Hepatocyte (in vitro differentiated cells): ENCODE results near the gene TSPAN15. TPM values are rescaled to one million over a fixed set of nuclear protein-coding genes. Genes with fewer than 3 reads are reported as not detected.

Experiments used
- DNase-seq: peaks from one replicate; pipeline ENCODE4 v3.0.0-alpha.2; 2016; ENCODE audit warnings: low spot score
- H2AFZ ChIP-seq: fragments of 200-600 bp; sonication (generic); 2 replicates; pipeline ENCODE4 v1.6.0; 2016; ENCODE audit warnings: antibody characterized with exemption, mild to moderate bottlenecking
- H3K27ac ChIP-seq: fragments of 200-600 bp; sonication (generic); 2 replicates; pipeline ENCODE4 v1.5.1; 2016; ENCODE audit warnings: mild to moderate bottlenecking
- H3K27me3 ChIP-seq: fragments of 200-600 bp; sonication (generic); 2 replicates; pipeline ENCODE4 v1.6.1; 2016
- H3K36me3 ChIP-seq: fragments of 200-600 bp; sonication (generic); replicated peaks from 2 replicates; pipeline ENCODE4 v1.5.1; 2016; ENCODE audit warnings: low read depth; ENCODE audit not compliant: insufficient read depth
- H3K4me1 ChIP-seq: fragments of 200-600 bp; sonication (generic); 2 replicates; pipeline ENCODE4 v1.5.1; 2016; ENCODE audit warnings: mild to moderate bottlenecking, moderate library complexity; ENCODE audit not compliant: insufficient read depth
- H3K4me2 ChIP-seq: fragments of 200-600 bp; sonication (generic); 2 replicates; pipeline ENCODE4 v1.6.0; 2016
- H3K4me3 ChIP-seq: fragments of 200-600 bp; sonication (generic); 2 replicates; pipeline ENCODE4 v1.5.1; 2016; ENCODE audit warnings: mild to moderate bottlenecking
- H3K79me2 ChIP-seq: fragments of 200-600 bp; sonication (generic); 2 replicates; pipeline ENCODE4 v1.6.0; 2017; ENCODE audit warnings: mild to moderate bottlenecking
- H3K9me2 ChIP-seq: fragments of 200-600 bp; sonication (generic); replicated peaks from 2 replicates; pipeline ENCODE4 v1.6.0; 2017; ENCODE audit warnings: mild to moderate bottlenecking; ENCODE audit not compliant: insufficient read depth
- H3K9me3 ChIP-seq: fragments of 200-600 bp; sonication (generic); 2 replicates; pipeline ENCODE4 v1.5.1; 2016; ENCODE audit warnings: low read depth, mild to moderate bottlenecking
- H4K20me1 ChIP-seq: fragments of 200-600 bp; sonication (generic); 2 replicates; pipeline ENCODE4 v1.6.0; 2016; ENCODE audit warnings: mild to moderate bottlenecking; ENCODE audit not compliant: insufficient read depth, poor library complexity, severe bottlenecking
- CTCF ChIP-seq: fragments of 200-600 bp; sonication (generic); IDR thresholded peaks from 2 replicates; pipeline ENCODE4 v1.5.1; 2016; ENCODE audit warnings: antibody characterized with exemption, mild to moderate bottlenecking; ENCODE audit not compliant: poor library complexity
- EZH2 ChIP-seq: fragments of 200-600 bp; sonication (generic); IDR thresholded peaks from 2 replicates; pipeline ENCODE4 v1.6.1; 2016; ENCODE audit warnings: antibody characterized with exemption, mild to moderate bottlenecking, borderline replicate concordance
- EZH2phosphoT487 ChIP-seq: fragments of 200-600 bp; sonication (generic); IDR thresholded peaks from one replicate; pipeline ENCODE4 v1.6.1; 2018; ENCODE audit warnings: antibody characterized with exemption, mild to moderate bottlenecking, low read depth, moderate library complexity; ENCODE audit not compliant: unreplicated experiment, severe bottlenecking
- WGBS: methylation state at CpG from one replicate; pipeline ENCODE4 v1.1.6; 2016; ENCODE audit warnings: low lambda C conversion rate; ENCODE audit errors: missing lambda C conversion rate; 5-methylcytosine and 5-hydroxymethylcytosine counted together
- polyA plus RNA-seq: library from polyadenylated mRNA; unstranded; fragments of >200 nt; fragmentation: Nextera tagmentation; extraction: Ambion mirVana; gene quantifications from 2 replicates; pipeline ENCODE4 v1.2.1, GENCODE V29; 2016
- total RNA-seq: library from RNA; depleted of rRNA; stranded (reverse); fragments of >200 nt; gene quantifications from 2 replicates; pipeline ENCODE4 v1.2.3, GENCODE V29; 2014

The TSPAN15 gene
- total and polyA plus RNA-seq, 2 experiments from 2014 or later = 29.0 to 66.4 TPM

GRCh38 chr10:69490876-69491275, 39.6 kb downstream of the TSPAN15 start:
- H2AFZ ChIP-seq = no peak overlapping the region
- WGBS = 95% methylated on average over 10 of the region's 10 CpGs

GRCh38 chr10:69491611-69492010, 40.3 kb downstream of the TSPAN15 start:
- Histone ChIP-seq H3K9me3 (peaks cover 7% of the 10 kb centered on the region), H4K20me1 (no peaks in the 10 kb centered on the region), H3K4me1 (peaks cover 3% of the 10 kb centered on the region), H3K4me3 (no peak overlapping the region), H2AFZ (no peak overlapping the region), H3K9me2 (no peaks in the 10 kb centered on the region), H3K27me3 (no peaks in the 10 kb centered on the region), H3K79me2 (no peaks in the 10 kb centered on the region), H3K36me3 (no peaks in the 10 kb centered on the region), H3K4me2 (no peak overlapping the region), H3K27ac (no peak overlapping the region)
- TF ChIP-seq EZH2phosphoT487 (no peak), EZH2 (no peak), CTCF (no peak)
- WGBS = 86% methylated on average over 4 of the region's 4 CpGs
- DNase-seq = no peak

More at GRCh38 chr10:69490876-69491275, 39.6 kb downstream of the TSPAN15 start:
- H3K27ac ChIP-seq = no peak overlapping the region
- no peaks in the 10 kb centered on the region for H3K27me3 ChIP-seq
- no peak overlapping the region for H3K4me3 ChIP-seq
- H3K4me2 ChIP-seq = no peak overlapping the region
- peaks cover 3% of the 10 kb centered on the region for H3K4me1 ChIP-seq
- H3K9me2 ChIP-seq = no peaks in the 10 kb centered on the region
- no peak for TF ChIP-seq CTCF
- no peak for TF ChIP-seq EZH2
- TF ChIP-seq EZH2phosphoT487 = no peak
- no peaks in the 10 kb centered on the region for H3K79me2 ChIP-seq
- peaks cover 7% of the 10 kb centered on the region for H3K9me3 ChIP-seq
- H4K20me1 ChIP-seq = no peaks in the 10 kb centered on the region
- no peaks in the 10 kb centered on the region for H3K36me3 ChIP-seq
- no peak for DNase-seq

- no peak for DNase-seq
- TF ChIP-seq CTCF (no peak), EZH2phosphoT487 (no peak), EZH2 (no peak)
- Histone ChIP-seq H3K79me2 (no peaks in the 10 kb centered on the region), H3K9me3 (peaks cover 7% of the 10 kb centered on the region), H2AFZ (no peak overlapping the region), H4K20me1 (no peaks in the 10 kb centered on the region), H3K9me2 (no peaks in the 10 kb centered on the region), H3K27me3 (no peaks in the 10 kb centered on the region), H3K36me3 (no peaks in the 10 kb centered on the region), H3K4me3 (no peak overlapping the region), H3K4me2 (no peak overlapping the region), H3K4me1 (peaks cover 3% of the 10 kb centered on the region), H3K27ac (no peak overlapping the region)
- WGBS = 51% methylated on average over 13 of the region's 13 CpGs
Measured at GRCh38 chr10:69492091-69492745, 41.0 kb downstream of the TSPAN15 start.
